Prostate gland (tissue), 2 donors: ENCODE measurements around the gene CCT2.

ENCODE experiments used
- POLR2A ChIP-seq: fragments of 450-650 bp; IDR thresholded peaks from one replicate; pipeline ENCODE4 v1.6.1; 2016; ENCODE audit warnings: antibody characterized with exemption, mild to moderate bottlenecking
- POLR2AphosphoS5 ChIP-seq: sonication (generic); formaldehyde crosslinking; IDR thresholded peaks from one replicate; pipeline ENCODE4 v1.6.1; 2017; ENCODE audit warnings: antibody characterized with exemption
- TF ChIP-seq, protein P1 (sequence below), 4 experiments: fragments of 200-600 bp in 2 of 4; fragments of 450-650 bp in 2 of 4; sonication (generic) in 2 of 4; IDR thresholded peaks; 1 replicate in 3 of 4; 2 replicates in 1 of 4; pipeline ENCODE4 v1.5.1; 2016 to 2019; ENCODE audit warnings: antibody characterized with exemption in 4 of 4, mild to moderate bottlenecking in 2 of 4, moderate library complexity in 2 of 4

DNA sequence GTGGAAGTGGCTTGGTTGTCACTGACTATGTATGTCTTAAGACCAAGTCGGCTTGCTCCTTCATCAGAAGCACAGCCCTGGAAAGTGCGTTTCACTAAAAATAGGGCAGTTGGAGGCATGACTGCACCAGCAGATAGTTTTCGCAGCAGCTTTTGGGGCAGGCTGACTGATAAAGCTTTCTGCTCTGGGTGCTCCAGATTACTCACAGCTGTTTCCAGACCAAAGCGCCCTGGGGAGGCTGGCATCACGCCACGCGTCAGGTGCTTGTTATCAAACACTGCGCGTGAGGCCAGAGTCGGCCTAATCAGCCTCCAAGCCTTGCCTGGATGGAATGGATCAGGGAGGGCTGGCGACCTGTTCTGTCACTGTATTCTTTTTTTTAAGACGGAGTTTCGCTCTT is 38.7 kb downstream of the CCT2 start:
- TF ChIP-seq, protein P1, sequence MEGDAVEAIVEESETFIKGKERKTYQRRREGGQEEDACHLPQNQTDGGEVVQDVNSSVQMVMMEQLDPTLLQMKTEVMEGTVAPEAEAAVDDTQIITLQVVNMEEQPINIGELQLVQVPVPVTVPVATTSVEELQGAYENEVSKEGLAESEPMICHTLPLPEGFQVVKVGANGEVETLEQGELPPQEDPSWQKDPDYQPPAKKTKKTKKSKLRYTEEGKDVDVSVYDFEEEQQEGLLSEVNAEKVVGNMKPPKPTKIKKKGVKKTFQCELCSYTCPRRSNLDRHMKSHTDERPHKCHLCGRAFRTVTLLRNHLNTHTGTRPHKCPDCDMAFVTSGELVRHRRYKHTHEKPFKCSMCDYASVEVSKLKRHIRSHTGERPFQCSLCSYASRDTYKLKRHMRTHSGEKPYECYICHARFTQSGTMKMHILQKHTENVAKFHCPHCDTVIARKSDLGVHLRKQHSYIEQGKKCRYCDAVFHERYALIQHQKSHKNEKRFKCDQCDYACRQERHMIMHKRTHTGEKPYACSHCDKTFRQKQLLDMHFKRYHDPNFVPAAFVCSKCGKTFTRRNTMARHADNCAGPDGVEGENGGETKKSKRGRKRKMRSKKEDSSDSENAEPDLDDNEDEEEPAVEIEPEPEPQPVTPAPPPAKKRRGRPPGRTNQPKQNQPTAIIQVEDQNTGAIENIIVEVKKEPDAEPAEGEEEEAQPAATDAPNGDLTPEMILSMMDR (IDR thresholded peaks at IDR 0.05), result no peak
- TF ChIP-seq POLR2AphosphoS5 (no peak), POLR2A (no peak)
